HepG2 (cell line): ENCODE data around the gene SEMA3G. TPM values are rescaled to one million over a fixed set of nuclear protein-coding genes. Genes with fewer than 3 reads are reported as not detected.

ENCODE experiments used
- BHLHE40 ChIP-seq: IDR thresholded peaks from 2 replicates; pipeline ENCODE4 v1.6.1; 2011; ENCODE audit warnings: low read length, improper control_type of control experiment
- BORCS8-MEF2B ChIP-seq: sonication (generic); formaldehyde crosslinking; IDR thresholded peaks from 2 replicates; pipeline ENCODE4 v1.8.0; 2022; ENCODE audit warnings: mild to moderate bottlenecking, missing genetic modification reagents
- CERS6 ChIP-seq: sonication (generic); formaldehyde crosslinking; IDR thresholded peaks from 2 replicates; pipeline ENCODE4 v1.5.0; 2020; ENCODE audit warnings: missing genetic modification reagents
- KDM2A ChIP-seq: sonication (generic); formaldehyde crosslinking; IDR thresholded peaks from 2 replicates; pipeline ENCODE4 v1.4.0; 2020; ENCODE audit warnings: low read depth, missing genetic modification reagents, borderline replicate concordance
- MAF1 ChIP-seq: sonication (generic); formaldehyde crosslinking; IDR thresholded peaks from 2 replicates; pipeline ENCODE4 v1.5.0; 2020; ENCODE audit warnings: missing genetic modification reagents, borderline replicate concordance
- MTA3 ChIP-seq: sonication (generic); formaldehyde crosslinking; IDR thresholded peaks from 2 replicates; pipeline ENCODE4 v1.4.0; 2020; ENCODE audit warnings: missing genetic modification reagents
- NCOA1 ChIP-seq: sonication (generic); formaldehyde crosslinking; IDR thresholded peaks from 2 replicates; pipeline ENCODE4 v1.9.0; 2021; ENCODE audit warnings: missing genetic modification reagents
- NCOA2 ChIP-seq: sonication (generic); formaldehyde crosslinking; IDR thresholded peaks from 2 replicates; pipeline ENCODE4 v1.8.0; 2022; ENCODE audit warnings: inconsistent platforms
- NFYC ChIP-seq: IDR thresholded peaks from 2 replicates; pipeline ENCODE4 v1.6.1; 2016; ENCODE audit warnings: missing genetic modification reagents, missing compliant biosample characterization
- PITX1 ChIP-seq: sonication (generic); formaldehyde crosslinking; IDR thresholded peaks from 2 replicates; pipeline ENCODE4 v1.5.1; 2020; ENCODE audit warnings: mild to moderate bottlenecking, missing genetic modification reagents
- RFX1 ChIP-seq: fragments of 450-650 bp; IDR thresholded peaks from 2 replicates; pipeline ENCODE4 v1.6.1; 2017
- SCMH1 ChIP-seq: sonication (generic); formaldehyde crosslinking; IDR thresholded peaks from 2 replicates; pipeline ENCODE4 v1.9.0; 2021; ENCODE audit warnings: missing genetic modification reagents, mild to moderate bottlenecking, borderline replicate concordance
- SP140L ChIP-seq: sonication (generic); formaldehyde crosslinking; IDR thresholded peaks from 2 replicates; pipeline ENCODE4 v1.4.0; 2020; ENCODE audit warnings: missing genetic modification reagents, borderline replicate concordance
- SUZ12 ChIP-seq: fragments of 150-350 bp; IDR thresholded peaks from 2 replicates; pipeline ENCODE4 v1.6.1; 2014; ENCODE audit warnings: low read depth, low read length
- TMF1 ChIP-seq: sonication (generic); formaldehyde crosslinking; IDR thresholded peaks from 2 replicates; pipeline ENCODE4 v1.8.1; 2022; ENCODE audit warnings: low read depth, missing genetic modification reagents
- TRIM24 ChIP-seq: sonication (generic); formaldehyde crosslinking; IDR thresholded peaks from 2 replicates; pipeline ENCODE4 v1.8.0; 2022; ENCODE audit warnings: mild to moderate bottlenecking, missing genetic modification reagents
- XRCC5 ChIP-seq: fragments of 200-400 bp; formaldehyde crosslinking; optimal IDR thresholded peaks from 2 replicates; pipeline ENCODE3; 2017; ENCODE audit warnings: mild to moderate bottlenecking, low read length
- ZKSCAN5 ChIP-seq: sonication (generic); formaldehyde crosslinking; IDR thresholded peaks from 2 replicates; pipeline ENCODE4 v1.5.1; 2020; ENCODE audit warnings: mild to moderate bottlenecking, missing genetic modification reagents
- ZNF101 ChIP-seq: sonication (generic); formaldehyde crosslinking; IDR thresholded peaks from 2 replicates; pipeline ENCODE4 v1.4.0; 2020; ENCODE audit warnings: mild to moderate bottlenecking, low read depth, missing genetic modification reagents, borderline replicate concordance
- ZNF205 ChIP-seq: IDR thresholded peaks from 2 replicates; pipeline ENCODE4 v1.6.1; 2018; ENCODE audit warnings: missing biosample characterization, missing genetic modification reagents
- ZNF207 ChIP-seq: fragments of 450-650 bp; IDR thresholded peaks from 2 replicates; pipeline ENCODE4 v1.6.1; 2016; ENCODE audit warnings: antibody characterized with exemption, borderline replicate concordance
- ZNF605 ChIP-seq: sonication (generic); formaldehyde crosslinking; IDR thresholded peaks from 2 replicates; pipeline ENCODE4 v1.8.0; 2022; ENCODE audit warnings: mild to moderate bottlenecking, missing genetic modification reagents
- ZNF75D ChIP-seq: sonication (generic); formaldehyde crosslinking; IDR thresholded peaks from 2 replicates; pipeline ENCODE4 v1.8.1; 2023; ENCODE audit warnings: missing genetic modification reagents, mild to moderate bottlenecking, borderline replicate concordance
- ZZZ3 ChIP-seq: sonication (generic); formaldehyde crosslinking; IDR thresholded peaks from 2 replicates; pipeline ENCODE4 v1.4.0; 2020; ENCODE audit warnings: missing genetic modification reagents, mild to moderate bottlenecking, borderline replicate concordance
- polyA plus RNA-seq, 8 experiments: library from polyadenylated mRNA; depleted of rRNA in 3 of 8; stranded (reverse) in 7 of 8; unstranded in 1 of 8; fragments of >200 nt; fragmentation: Illumina TruSeq in 4 of 8; extraction: Trizol in 4 of 8; gene quantifications; 2 replicates each; pipeline versions ENCODE4 v1.2.1 to v1.2.3, GENCODE V29; 2011 to 2016; ENCODE audit warnings: low read depth in 4 of 8, missing spikeins in 1 of 8, mixed read lengths in 1 of 8; ENCODE audit not compliant: insufficient read depth in 1 of 8
- total RNA-seq, 5 experiments: library from RNA; depleted of rRNA; stranded (reverse); fragments of >200 nt; fragmentation: Illumina TruSeq; extraction: Trizol; gene quantifications; 2 replicates each; pipeline ENCODE4 v1.2.3, GENCODE V29; 2016; ENCODE audit warnings: low read depth in 1 of 5
- TF ChIP-seq, protein P1 (sequence below): sonication (generic); formaldehyde crosslinking; IDR thresholded peaks from 2 replicates; pipeline ENCODE4 v1.4.0; 2020; ENCODE audit warnings: missing genetic modification reagents; ENCODE audit errors: not compliant biosample characterization
- TF ChIP-seq, protein P2 (sequence below): sonication (generic); formaldehyde crosslinking; conservative IDR thresholded peaks from 2 replicates; pipeline ENCODE4 v1.8.0; 2022; ENCODE audit warnings: missing genetic modification reagents
- TF ChIP-seq, protein P3 (sequence below): sonication (generic); formaldehyde crosslinking; IDR thresholded peaks from 2 replicates; pipeline ENCODE4 v1.9.0; 2021; ENCODE audit warnings: missing genetic modification reagents, mild to moderate bottlenecking, borderline replicate concordance

The SEMA3G gene
- total and polyA plus RNA-seq, 2 of the 13 experiments (the other 11 are each of a cell fraction or from before 2014, with no cell fraction given) = 6.1 to 8.3 TPM

- TF ChIP-seq, protein P1, sequence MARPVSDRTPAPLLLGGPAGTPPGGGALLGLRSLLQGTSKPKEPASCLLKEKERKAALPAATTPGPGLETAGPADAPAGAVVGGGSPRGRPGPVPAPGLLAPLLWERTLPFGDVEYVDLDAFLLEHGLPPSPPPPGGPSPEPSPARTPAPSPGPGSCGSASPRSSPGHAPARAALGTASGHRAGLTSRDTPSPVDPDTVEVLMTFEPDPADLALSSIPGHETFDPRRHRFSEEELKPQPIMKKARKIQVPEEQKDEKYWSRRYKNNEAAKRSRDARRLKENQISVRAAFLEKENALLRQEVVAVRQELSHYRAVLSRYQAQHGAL (CRISPR knock-in tag) = no peak
- TF ChIP-seq PITX1 (no peak; the same call in 1 of the 2 replicates), KDM2A (CRISPR knock-in tag) (no peak), ZNF205 (CRISPR knock-in tag) (no peak; the same call in 1 of the 2 replicates), ZNF101 (CRISPR knock-in tag) (no peak), BHLHE40 (no peak), ZNF605 (peak; percentile 76; the same call in 1 of the 2 replicates), MAF1 (CRISPR knock-in tag) (no peak), BORCS8-MEF2B (peak; percentile 55; the same call in 1 of the 2 replicates), NCOA1 (CRISPR knock-in tag) (no peak), ZNF75D (no peak), TRIM24 (no peak), TMF1 (CRISPR knock-in tag) (no peak), NCOA2 (CRISPR knock-in tag) (0 out of 2 replicates have a peak, but pooled peaks have one; percentile 10), MTA3 (CRISPR knock-in tag) (no peak), ZKSCAN5 (CRISPR knock-in tag) (no peak), ZZZ3 (0 out of 2 replicates have a peak, but pooled peaks have one; percentile 27), SUZ12 (no peak), ZNF207 (no peak), SP140L (no peak), CERS6 (CRISPR knock-in tag) (no peak), XRCC5 (peak; percentile 67), NFYC (no peak), SCMH1 (CRISPR knock-in tag) (no peak), RFX1 (no peak)
- TF ChIP-seq, protein P2, sequence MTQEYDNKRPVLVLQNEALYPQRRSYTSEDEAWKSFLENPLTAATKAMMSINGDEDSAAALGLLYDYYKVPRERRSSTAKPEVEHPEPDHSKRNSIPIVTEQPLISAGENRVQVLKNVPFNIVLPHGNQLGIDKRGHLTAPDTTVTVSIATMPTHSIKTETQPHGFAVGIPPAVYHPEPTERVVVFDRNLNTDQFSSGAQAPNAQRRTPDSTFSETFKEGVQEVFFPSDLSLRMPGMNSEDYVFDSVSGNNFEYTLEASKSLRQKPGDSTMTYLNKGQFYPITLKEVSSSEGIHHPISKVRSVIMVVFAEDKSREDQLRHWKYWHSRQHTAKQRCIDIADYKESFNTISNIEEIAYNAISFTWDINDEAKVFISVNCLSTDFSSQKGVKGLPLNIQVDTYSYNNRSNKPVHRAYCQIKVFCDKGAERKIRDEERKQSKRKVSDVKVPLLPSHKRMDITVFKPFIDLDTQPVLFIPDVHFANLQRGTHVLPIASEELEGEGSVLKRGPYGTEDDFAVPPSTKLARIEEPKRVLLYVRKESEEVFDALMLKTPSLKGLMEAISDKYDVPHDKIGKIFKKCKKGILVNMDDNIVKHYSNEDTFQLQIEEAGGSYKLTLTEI (CRISPR knock-in tag) = no peak
- TF ChIP-seq, protein P3, sequence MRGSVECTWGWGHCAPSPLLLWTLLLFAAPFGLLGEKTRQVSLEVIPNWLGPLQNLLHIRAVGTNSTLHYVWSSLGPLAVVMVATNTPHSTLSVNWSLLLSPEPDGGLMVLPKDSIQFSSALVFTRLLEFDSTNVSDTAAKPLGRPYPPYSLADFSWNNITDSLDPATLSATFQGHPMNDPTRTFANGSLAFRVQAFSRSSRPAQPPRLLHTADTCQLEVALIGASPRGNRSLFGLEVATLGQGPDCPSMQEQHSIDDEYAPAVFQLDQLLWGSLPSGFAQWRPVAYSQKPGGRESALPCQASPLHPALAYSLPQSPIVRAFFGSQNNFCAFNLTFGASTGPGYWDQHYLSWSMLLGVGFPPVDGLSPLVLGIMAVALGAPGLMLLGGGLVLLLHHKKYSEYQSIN (CRISPR knock-in tag) = no peak
Measured at GRCh38 chr3:52444860-52445793, at the start of gene SEMA3G (continued).
